Measurements from ENCODE around the gene IFNL4.
"Not testable (repeated sequence)": the region's sequence is repeated elsewhere in the genome, so short reads cannot be mapped to it uniquely, and the experiment has no call there.

GRCh38 chr19:39245166-39245565 is 3.5 kb downstream of the IFNL4 start:
- TF ChIP-seq SMC3 (IDR thresholded peaks at IDR 0.05; ENCODE audit: low read depth, low read length); USF2 (IDR thresholded peaks at IDR 0.05; ENCODE audit: low read depth, low read length); ELK1 (IDR thresholded peaks at IDR 0.05; ENCODE audit: borderline replicate concordance, low read depth, low read length); CTCF (conservative IDR thresholded peaks at IDR 0.05; ENCODE audit: low read depth, low read length); RCOR1 (IDR thresholded peaks at IDR 0.05; ENCODE audit: insufficient replicate concordance, low read length); RAD21 (IDR thresholded peaks at IDR 0.05; ENCODE audit: low read length); POLR2A (IDR thresholded peaks at IDR 0.05; ENCODE audit: low read depth, low read length); CEBPB (IDR thresholded peaks at IDR 0.05; ENCODE audit: low read depth, low read length); BHLHE40 (IDR thresholded peaks at IDR 0.05; ENCODE audit: low read depth, low read length); MAFK (IDR thresholded peaks at IDR 0.05; ENCODE audit: low read depth, low read length); MAZ (IDR thresholded peaks at IDR 0.05; ENCODE audit: borderline replicate concordance, low read depth, low read length); FOS (IDR thresholded peaks at IDR 0.05; ENCODE audit: low read depth, low read length); RFX5 (IDR thresholded peaks at IDR 0.05; ENCODE audit: low read depth, low read length); CHD1 (IDR thresholded peaks at IDR 0.05; ENCODE audit: low read depth, low read length): not testable (repeated sequence)

Data from IMR-90 (cell line).